ENCODE measurements around the gene CXADR. TPM values are rescaled to one million over a fixed set of nuclear protein-coding genes. Genes with fewer than 3 reads are reported as not detected.
A peak's percentile ranks its signal among the peaks of the same experiment; 100 is the strongest.
"Not testable (repeated sequence)": the region's sequence is repeated elsewhere in the genome, so short reads cannot be mapped to it uniquely, and the experiment has no call there.

Gene CXADR
- total RNA-seq, 1 experiment from 2014 or later = 0.08 TPM

DNA sequence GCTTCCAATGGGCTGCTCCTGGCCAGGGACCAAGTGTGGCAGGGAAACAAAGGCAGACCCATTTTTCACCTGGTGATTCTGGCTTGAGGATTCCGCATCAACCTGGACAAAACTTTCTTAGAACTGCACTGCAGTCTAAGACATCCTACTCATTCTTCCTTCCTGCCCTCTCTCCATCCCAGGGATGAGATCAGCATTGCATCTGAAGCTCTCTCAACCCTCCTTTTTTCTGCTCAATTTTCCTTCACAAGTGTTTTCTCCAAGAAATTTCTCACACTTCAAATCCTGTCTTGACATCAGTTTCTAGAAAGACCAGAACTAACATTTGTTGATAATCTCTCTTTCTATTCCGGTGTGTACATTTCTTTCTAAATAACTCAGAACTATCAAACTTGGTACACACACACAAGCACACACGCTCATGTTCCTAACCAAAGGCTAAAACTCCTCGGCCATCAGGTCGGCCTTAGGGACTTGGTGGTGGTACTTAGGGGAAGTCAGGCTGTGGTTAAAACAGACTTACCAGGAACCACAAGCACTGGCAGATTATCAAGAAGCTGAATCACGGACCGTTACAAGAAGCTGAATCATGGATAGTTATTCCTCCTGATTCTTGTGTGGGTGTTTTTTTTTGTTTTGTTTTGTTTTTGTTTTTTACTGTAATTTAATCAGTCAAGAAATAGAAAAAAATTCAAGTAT is 21.0 kb upstream of the CXADR start:
- no peaks in the 10 kb centered on the region for H3K36me3 ChIP-seq
- no peak overlapping the region for H3K4me3 ChIP-seq
- no peaks in the 10 kb centered on the region for H3K9me3 ChIP-seq (replicated peaks)
- no peak overlapping the region for H3K27ac ChIP-seq
- H3K4me1 ChIP-seq (replicated peaks) = peaks cover 13% of the 10 kb centered on the region
- DNase-seq (ENCODE audit: low read depth in 1 of 2, low spot score in 2 of 2) = peak; percentile 70 to 77
- no peaks in the 10 kb centered on the region for H3K27me3 ChIP-seq (replicated peaks)

DNA sequence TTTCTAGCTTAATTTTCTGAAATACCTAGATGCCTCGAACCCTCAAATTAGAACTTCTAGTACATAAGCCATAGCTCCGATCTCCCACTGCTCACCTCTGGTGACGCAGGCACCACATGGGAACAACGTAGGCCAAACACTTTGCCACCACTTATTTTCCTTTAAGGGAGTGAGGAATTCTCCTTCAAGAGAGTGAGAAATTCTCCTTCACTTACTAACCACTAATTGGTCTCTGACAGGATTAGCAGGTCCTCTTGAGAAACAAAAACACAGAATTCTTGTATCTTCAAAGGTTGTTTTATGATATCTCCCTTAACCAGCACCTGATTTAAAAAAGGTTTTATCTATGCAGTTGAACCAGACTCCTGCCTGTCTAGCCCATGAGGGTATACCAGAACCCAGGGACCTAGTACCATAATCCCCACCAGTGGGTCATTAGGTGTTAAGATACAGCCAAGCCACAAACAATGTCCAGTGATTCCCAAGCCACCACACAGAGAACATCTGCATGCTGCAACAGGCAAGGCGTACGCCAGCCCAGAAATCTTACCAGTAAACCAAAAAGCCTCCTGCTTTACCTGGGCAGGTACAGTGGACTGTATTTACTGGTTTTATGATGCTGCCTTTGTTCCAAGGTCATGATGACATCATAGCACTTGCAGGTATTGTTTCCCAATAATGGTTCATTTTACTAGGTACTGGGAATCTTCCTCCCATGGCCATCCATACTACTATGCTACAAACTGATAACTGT is 20.3 kb upstream of the CXADR start:
- Histone ChIP-seq H3K27me3 (replicated peaks) (no peaks in the 10 kb centered on the region), H3K36me3 (no peaks in the 10 kb centered on the region), H3K4me3 (no peak overlapping the region), H3K4me1 (replicated peaks) (peaks cover 13% of the 10 kb centered on the region), H3K9me3 (replicated peaks) (no peaks in the 10 kb centered on the region), H3K27ac (no peak overlapping the region)
- DNase-seq (ENCODE audit: low read depth in 1 of 2, low spot score in 2 of 2) = no peak

DNA sequence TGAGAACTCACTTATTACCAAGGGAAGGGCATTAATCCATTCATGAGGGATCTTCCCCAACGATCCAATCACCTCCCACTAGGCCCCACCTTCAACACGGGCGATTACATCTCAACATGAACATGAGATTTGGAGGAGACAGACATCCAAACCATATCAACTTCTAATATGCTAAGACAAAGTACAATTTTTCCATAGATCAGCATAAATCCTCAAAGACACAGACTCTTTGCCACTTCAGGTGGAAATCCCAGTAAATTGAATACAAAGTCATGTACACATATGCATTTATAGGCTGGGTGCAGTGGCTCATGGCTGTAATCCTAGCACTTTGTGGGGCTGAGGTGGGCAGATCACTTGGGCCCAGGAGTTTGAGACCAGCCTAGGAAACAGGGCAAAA is 18.8 kb upstream of the CXADR start:
- no peak overlapping the region for H3K4me3 ChIP-seq
- H3K27ac ChIP-seq = no peak overlapping the region
- no peak for DNase-seq (ENCODE audit: low read depth in 1 of 2, low spot score in 2 of 2)
- H3K27me3 ChIP-seq (replicated peaks) = no peaks in the 10 kb centered on the region
- peaks cover 13% of the 10 kb centered on the region for H3K4me1 ChIP-seq (replicated peaks)
- no peaks in the 10 kb centered on the region for H3K9me3 ChIP-seq (replicated peaks)
- H3K36me3 ChIP-seq = no peaks in the 10 kb centered on the region

DNA sequence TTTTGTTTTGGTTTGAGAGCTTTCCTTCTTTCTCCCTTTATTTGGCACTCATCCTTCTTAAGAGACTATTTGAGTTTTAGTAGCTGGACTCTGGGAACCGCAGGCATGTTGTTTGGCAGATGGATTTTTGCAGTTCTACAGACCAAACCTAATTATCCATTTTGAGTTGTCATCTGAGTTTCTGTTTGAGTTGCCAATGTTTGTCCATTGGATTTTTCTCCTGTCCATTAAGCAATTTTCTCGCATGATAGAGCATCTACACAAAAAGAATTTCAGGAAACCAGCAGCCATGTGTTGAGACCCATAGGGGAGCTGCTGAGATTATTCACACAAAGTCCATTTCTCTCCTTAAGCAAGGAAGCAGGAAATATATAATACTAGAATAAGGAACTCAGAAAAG is 17.2 kb upstream of the CXADR start:
- DNase-seq (ENCODE audit: low read depth in 1 of 2, low spot score in 2 of 2) = no peak

DNA sequence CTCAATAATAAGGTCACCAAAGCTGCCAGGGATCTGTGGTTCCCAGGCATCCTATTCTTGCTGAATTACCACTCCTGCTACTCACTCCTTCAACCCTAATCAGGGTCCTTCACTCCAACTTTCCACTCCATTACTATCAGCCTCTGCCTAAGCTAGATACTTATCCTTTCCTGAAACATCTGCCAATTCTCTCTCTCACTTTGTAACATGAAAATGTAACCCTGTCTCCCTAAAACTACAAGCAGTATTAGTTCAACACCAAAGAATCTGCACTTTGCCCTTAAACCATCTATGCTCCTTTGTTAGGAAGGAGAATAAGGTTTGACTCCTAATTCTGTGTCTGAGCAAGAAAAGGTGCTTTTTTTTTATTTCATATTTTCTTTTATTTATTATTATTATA is 15.5 kb upstream of the CXADR start:
- no peak overlapping the region for H3K4me3 ChIP-seq
- DNase-seq (ENCODE audit: low read depth in 1 of 2, low spot score in 2 of 2) = no peak
- no peak overlapping the region for H3K27ac ChIP-seq
- no peaks in the 10 kb centered on the region for H3K36me3 ChIP-seq
- H3K27me3 ChIP-seq (replicated peaks) = peaks cover 6% of the 10 kb centered on the region; the same call in 1 of the 2 replicates
- H3K9me3 ChIP-seq (replicated peaks) = no peaks in the 10 kb centered on the region
- peaks cover 6% of the 10 kb centered on the region for H3K4me1 ChIP-seq (replicated peaks)

More for the DNA sequence above, 17.2 kb upstream of the CXADR start:
- H3K9me3 ChIP-seq (replicated peaks) = no peaks in the 10 kb centered on the region
- peaks cover 6% of the 10 kb centered on the region; the same call in 1 of the 2 replicates for H3K27me3 ChIP-seq (replicated peaks)
- no peak overlapping the region for H3K4me3 ChIP-seq
- H3K36me3 ChIP-seq = no peaks in the 10 kb centered on the region
- no peak overlapping the region for H3K27ac ChIP-seq
- H3K4me1 ChIP-seq (replicated peaks) = peaks cover 13% of the 10 kb centered on the region

DNA sequence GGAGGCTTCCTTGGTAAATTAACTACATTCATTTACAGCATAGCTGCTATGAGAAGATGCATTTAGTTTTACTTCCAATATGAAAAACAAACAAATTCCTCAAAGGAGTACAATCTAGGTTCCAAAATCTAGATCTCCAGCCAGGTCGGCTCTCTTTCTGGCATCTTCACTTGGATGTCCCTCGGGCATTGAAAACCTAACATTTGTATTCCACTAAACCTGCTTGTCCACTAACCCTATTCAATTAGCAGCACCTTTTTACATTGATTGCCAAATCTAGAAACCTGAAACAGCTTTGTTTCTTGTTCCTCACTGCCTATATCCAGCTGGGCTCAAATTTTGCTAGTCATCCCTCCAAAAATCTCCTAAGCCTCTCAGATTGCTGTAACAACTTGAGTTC is 14.3 kb upstream of the CXADR start:
- Histone ChIP-seq H3K27ac (no peak overlapping the region), H3K27me3 (replicated peaks) (peaks cover 6% of the 10 kb centered on the region; the same call in 1 of the 2 replicates), H3K9me3 (replicated peaks) (no peaks in the 10 kb centered on the region), H3K36me3 (no peaks in the 10 kb centered on the region), H3K4me3 (no peak overlapping the region), H3K4me1 (replicated peaks) (no peaks in the 10 kb centered on the region)
- no peak for DNase-seq (ENCODE audit: low read depth in 1 of 2, low spot score in 2 of 2)

DNA sequence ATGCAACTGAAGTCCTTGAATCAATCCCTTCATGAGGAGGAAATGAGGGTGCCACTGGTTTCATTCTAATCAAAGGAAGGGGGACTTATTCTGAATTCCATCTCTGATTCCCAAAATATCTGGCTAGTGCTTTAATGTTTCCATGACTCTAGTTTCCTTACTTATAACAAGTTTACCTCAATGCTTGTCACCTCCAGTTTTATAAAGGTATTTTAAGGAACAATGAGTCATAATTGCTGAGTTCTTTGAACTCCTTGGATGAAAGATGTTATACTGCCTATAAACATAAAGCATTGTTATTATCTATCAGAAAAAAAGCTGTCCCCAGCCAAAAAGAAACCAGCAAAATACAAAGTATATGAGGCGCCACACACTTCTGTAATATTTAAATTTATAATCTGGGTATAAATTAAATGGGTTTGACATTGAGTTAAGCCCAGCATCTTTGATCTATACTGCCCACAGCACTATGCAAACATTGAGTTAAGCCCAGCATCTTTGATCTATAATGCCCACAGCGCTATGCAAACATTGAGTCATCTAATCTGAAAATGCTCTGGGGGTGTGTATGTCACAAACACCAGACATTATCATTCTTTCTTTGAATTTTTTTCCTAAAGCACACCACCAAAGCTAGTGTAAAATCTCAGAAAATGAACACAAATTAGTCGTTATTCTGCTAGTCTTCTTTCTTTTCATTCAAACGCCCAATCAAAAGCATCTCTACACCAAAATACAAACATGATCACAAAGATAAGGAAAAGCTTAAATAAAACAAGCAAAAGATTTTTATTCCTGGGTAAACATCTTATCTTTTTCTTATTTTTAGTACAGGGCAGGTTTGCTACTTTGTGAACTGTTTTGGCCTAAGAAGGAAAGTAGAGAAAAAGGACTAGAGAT is 11.5 kb upstream of the CXADR start:
- DNase-seq (ENCODE audit: low read depth in 1 of 2, low spot score in 2 of 2) = no peak
- H3K27me3 ChIP-seq (replicated peaks) = peaks cover 6% of the 10 kb centered on the region; the same call in 1 of the 2 replicates
- no peaks in the 10 kb centered on the region for H3K9me3 ChIP-seq (replicated peaks)
- no peaks in the 10 kb centered on the region for H3K4me1 ChIP-seq (replicated peaks)
- H3K27ac ChIP-seq = no peak overlapping the region
- H3K36me3 ChIP-seq = no peaks in the 10 kb centered on the region
- H3K4me3 ChIP-seq = no peak overlapping the region

DNA sequence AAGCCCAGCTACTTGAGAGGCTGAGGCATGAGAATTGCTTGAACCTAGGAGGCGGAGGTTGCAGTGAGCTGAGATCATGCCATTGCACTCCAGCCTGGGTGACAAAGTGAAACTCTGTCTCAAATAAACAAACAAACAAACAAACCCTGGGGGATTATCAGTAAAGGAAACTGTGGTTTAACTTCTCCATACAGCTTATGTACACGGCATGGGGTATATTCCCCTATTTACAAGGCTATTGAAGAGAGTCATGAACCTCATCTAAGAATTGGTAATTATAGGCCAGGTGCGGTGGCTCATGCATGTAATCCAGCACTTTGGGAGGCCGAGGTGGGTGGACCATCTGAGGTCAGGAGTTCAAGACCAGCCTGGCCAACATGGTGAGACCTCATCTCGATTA is 9.9 kb upstream of the CXADR start:
- H3K9me3 ChIP-seq (replicated peaks); DNase-seq (ENCODE audit: low read depth in 1 of 2, low spot score in 2 of 2): not testable (repeated sequence)

DNA sequence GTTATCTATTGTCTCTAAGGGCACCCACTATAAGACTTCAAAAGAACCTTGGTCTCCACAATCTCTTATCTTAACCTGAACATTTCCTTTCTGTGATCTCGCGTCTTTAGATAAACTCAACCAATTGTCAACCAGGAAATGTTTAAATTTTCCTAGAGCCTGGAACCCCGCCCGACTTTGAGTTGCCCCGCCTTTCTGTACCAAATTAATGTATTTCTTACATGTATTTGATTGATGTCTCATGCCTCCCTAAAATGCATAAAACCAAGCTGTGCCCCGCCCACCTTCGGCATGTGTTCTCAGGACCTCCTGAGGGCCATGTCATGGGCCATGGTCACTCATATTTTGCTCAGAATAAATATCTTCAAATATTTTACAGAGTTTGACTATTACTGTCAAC is 5.9 kb upstream of the CXADR start:
- Histone ChIP-seq H3K27ac (no peak overlapping the region), H3K4me1 (replicated peaks) (no peaks in the 10 kb centered on the region), H3K36me3 (no peaks in the 10 kb centered on the region), H3K4me3 (no peak overlapping the region), H3K27me3 (replicated peaks) (peaks cover 11% of the 10 kb centered on the region), H3K9me3 (replicated peaks) (no peaks in the 10 kb centered on the region)
- no peak for DNase-seq (ENCODE audit: low read depth in 1 of 2, low spot score in 2 of 2)

More for the DNA sequence above, 9.9 kb upstream of the CXADR start:
- not testable (repeated sequence) for H3K27ac ChIP-seq; H3K36me3 ChIP-seq; H3K4me1 ChIP-seq (replicated peaks); H3K27me3 ChIP-seq (replicated peaks); H3K4me3 ChIP-seq

DNA sequence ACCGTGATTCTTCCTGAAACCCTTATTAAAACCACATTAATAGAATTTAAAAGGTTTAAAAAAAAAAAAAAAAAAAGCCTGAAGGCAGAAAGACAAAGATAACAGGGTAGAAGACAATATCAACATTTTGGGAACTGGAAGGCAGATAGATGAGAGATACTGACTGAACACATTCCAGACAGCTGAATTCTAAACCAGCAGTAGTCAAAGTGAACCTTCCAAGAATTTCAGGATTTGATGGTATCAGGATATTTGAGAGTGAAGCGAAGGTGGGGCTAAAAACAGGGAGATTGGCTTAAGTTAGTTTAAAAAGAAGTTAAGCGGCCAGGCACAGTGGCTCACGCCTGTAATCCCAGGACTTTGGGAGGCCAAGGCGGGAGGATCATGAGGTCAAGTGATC is 5.3 kb upstream of the CXADR start:
- Histone ChIP-seq H3K36me3 (no peaks in the 10 kb centered on the region), H3K27me3 (replicated peaks) (peaks cover 17% of the 10 kb centered on the region), H3K27ac (no peak overlapping the region), H3K4me1 (replicated peaks) (peaks cover 5% of the 10 kb centered on the region), H3K9me3 (replicated peaks) (no peaks in the 10 kb centered on the region), H3K4me3 (no peak overlapping the region)
- no peak for DNase-seq (ENCODE audit: low read depth in 1 of 2, low spot score in 2 of 2)

DNA sequence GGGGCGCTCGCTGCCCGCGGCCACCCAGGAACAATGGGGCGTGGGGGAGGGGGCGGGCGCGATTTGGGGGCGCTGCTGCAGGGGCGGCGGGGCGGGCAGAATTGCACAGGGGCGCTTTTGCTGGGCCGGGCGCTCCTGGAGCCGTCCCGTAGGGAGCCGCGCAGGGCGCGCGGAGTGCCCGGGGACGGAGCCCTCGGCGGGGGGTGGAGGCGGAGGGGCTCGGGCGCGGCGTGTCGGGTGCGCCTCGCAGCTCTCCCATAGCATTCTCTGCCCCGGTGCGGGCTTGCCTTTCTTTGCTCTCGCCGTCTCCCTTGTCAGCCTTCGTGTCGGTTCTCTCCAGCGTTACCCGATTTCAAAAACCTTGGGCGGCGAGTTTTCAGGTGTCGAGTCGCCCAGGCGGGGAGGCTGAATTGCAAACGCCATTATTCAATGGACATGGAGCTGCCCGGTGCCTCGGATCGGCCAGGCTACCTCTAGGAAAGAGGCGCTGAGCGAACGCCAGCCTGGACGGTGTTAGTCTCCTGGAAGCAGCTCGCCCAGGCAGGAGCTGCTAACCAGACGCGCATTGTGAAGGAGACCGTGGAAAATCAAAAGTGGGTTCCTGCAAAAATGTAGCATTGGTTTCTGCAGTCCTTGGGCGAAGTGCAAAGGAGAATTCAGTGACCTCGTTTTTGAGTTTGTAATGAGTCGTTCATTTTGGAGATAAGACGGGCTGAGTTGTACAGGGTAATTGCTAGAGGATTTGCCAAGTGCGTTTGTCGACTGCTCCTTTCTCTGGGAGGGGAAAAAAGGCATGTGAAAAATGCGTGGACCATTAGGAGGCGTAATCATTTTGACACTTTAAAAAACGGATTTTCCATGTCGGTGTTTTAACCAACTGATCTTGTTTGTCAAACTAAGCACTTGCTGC is 626 bp downstream of the CXADR start:
- Histone ChIP-seq H3K27ac (no peak overlapping the region), H3K27me3 (replicated peaks) (peaks cover 35% of the 10 kb centered on the region), H3K9me3 (replicated peaks) (no peaks in the 10 kb centered on the region), H3K36me3 (no peaks in the 10 kb centered on the region), H3K4me3 (peak overlapping the region; percentile 43), H3K4me1 (replicated peaks) (peaks cover 17% of the 10 kb centered on the region)
- peak; percentile 26 to 40 for DNase-seq (ENCODE audit: low read depth in 1 of 2, low spot score in 2 of 2)

DNA sequence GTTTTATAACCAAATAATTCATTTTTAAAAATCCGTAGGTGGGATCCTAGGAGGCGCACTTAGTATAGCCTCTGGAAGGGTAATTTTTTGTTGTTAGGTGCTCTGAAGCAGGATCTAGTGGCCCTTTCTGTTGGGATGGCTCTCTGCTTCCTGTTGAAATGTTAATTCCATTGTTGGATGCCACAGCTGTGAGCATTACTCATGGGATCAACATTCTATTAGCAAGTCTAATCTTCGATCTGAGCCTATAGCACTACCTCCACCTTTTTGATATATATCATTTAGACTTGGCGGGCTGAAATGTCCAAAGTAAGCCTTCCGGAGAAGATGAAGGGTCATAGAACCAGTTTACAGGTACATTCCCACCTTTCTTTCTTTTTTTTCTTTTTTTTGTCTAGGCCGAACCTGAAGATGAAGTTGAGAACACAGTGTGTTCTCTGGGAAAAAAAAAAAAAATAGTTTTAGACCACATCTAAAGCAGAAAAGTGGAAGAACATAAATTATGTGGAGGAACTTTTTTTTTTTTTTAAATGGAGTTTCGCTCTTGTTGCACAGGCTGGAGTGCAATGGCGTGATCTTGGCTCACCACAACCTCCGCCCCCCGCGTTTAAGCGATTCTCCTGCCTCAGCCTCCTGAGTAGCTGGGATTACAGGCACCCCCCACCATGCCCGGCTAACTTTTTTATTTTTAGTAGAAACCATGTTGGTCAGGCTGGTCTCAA is 1.4 kb downstream of the CXADR start:
- Histone ChIP-seq H3K36me3 (no peaks in the 10 kb centered on the region), H3K4me1 (replicated peaks) (peaks cover 17% of the 10 kb centered on the region), H3K27ac (no peak overlapping the region), H3K4me3 (no peak overlapping the region), H3K27me3 (replicated peaks) (peaks cover 35% of the 10 kb centered on the region), H3K9me3 (replicated peaks) (no peaks in the 10 kb centered on the region)
- DNase-seq (ENCODE audit: low read depth in 1 of 2, low spot score in 2 of 2) = no peak

Data from SJSA1 (cell line).